Measurements from ENCODE around the gene DYRK2.

Gene DYRK2

DNA sequence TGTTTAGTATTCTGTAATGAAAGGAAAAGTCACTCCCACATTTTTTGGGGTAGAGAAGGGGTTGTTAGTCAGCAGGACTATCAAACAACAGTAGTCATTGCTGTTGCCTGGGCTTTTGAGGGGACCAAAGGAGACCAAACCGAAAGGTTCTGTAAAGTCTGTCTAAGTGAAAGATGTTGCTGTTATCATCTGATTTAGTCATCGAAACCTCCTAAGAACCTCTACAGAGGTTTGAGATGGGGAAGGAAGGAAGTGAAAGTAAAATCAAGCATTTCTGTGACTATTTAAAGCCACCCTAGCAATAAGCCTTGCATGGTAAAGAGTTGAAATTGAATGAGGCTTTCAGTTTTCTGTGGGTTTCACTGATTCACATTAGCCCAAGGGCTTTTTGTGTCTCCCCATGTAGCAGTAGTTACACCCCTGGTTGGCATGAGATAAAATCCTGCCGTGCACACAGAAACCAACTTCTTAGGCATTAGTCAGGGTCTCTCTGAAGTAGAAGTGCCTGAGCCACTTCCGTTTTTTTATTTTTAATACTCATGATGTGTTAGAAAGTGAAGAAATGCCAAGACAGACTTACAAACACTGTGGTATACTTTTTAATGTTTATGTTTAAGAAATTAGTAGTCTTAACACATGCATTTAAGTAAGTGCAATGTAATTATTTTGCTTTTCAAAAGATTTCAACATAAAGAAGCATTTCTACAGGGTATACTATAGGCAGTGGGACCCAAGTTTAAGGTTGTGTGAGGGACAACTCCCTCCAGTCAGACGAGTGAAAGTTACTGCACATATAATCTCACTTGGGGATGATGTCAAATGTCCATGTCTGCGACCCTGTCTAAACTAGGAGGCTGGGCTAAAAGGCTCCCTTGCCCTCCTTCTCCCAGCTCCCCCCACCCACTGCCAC lies 50.4 kb downstream of the DYRK2 start:
- FAIRE-seq: no peak
- DNase-seq (ENCODE audit: insufficient read length, low spot score): no peak

DNA sequence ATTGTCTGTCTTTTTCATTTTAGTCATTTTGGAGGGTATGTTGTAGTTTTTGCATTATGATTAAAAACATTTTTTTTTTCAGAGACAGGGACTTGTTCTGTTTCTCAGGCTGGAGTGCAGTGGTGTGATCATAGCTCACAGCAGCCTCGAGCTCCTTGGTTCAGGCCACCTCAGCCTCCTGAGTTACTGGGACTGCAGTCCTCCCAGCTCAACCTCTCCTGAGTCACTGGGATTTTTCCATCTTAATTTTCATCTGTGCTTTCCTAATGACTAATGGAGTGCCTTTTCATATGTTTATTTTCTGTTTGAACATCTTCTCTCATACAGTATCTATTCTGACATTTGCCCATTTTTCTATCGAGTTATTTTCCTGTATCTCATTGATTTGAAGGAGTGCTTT lies 52.6 kb downstream of the DYRK2 start:
- no peak for DNase-seq (ENCODE audit: insufficient read length, low spot score)
- no peak for FAIRE-seq

DNA sequence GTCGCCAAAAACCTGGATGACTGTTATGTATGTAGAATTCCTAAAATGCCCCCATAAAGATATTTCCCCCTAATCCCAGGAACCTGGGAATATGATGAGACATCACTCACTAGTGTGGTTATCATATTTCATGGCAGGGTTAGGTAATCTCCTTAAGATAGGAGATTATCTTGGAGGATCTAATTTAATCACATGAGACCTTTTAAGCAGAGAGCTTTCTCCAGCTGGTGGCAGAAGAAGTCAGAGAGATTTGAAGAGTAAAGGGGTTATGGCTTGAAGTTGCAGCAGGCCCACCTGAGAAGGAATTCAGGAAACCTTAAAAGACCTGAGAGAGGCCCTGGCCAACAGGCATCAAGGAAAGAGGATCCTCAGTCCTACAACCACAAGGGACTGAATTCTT lies 53.6 kb downstream of the DYRK2 start:
- no peak for DNase-seq (ENCODE audit: insufficient read length, low spot score)
- no peak for FAIRE-seq

DNA sequence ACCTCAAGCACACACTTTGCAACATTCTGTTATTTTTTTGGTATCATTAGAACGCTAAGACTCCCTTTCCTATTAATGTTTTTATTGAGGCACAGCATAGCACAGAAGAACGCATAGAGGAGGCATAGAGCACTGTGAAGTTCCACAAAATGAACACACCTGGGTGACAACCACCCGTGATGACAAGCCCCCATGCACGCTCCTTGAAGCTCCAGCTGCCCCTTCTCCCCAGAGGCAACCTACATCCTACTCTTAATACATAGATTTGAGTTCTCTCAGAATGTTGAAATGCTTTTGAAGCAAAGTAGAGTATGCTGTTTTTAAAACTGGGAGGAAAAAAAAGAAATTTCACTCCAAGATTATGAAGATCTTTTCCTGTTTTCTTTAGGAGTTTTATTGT lies 55.5 kb downstream of the DYRK2 start:
- FAIRE-seq (no peak), DNase-seq (ENCODE audit: insufficient read length, low spot score) (no peak)

DNA sequence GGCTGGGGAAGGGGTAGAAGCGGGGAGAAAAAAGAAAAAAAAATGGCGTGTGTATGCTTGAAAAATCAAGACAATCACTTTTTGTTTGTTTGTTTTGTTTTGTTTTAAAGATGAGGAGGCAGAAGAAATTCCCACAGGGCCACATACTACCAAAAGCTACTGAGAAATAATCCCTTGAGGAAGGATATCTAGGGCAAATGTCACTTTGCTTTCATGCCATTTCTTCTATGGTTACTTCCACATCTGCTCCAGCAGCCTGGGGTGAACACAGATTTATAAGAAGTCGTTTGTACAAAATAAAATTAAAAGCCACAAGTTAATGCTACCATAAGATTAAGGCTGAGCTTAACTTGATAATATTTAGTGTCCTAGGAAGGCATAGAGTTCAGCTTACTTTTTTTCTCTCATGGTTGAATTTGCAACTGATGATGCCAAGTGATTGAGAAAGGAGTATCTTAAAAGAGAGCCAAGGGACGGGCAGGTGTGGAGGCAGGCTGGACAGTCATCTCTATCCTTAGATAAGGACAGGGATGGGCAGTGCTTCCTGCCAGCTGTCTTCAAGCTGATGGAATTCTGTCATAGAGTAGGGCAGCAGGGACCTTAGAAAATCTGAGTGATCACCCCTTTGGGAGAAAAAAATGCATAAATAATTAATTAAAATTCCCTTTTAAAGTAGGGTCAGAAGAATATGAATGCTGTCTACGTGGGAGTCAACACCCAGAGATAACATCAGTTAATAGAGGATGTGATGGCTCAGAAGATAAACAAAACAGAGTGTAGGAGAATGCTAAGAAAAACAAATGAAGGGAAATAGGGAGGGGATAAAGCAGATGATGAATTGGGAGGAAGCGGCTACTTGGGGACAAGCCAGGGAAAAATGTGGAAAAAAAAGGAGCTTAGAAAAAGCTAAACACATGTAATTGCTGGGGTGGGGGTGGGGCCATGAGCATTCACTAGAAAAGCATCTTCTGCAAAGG lies 57.1 kb downstream of the DYRK2 start:
- peak; percentile 10 for DNase-seq (ENCODE audit: insufficient read length, low spot score)

DNA sequence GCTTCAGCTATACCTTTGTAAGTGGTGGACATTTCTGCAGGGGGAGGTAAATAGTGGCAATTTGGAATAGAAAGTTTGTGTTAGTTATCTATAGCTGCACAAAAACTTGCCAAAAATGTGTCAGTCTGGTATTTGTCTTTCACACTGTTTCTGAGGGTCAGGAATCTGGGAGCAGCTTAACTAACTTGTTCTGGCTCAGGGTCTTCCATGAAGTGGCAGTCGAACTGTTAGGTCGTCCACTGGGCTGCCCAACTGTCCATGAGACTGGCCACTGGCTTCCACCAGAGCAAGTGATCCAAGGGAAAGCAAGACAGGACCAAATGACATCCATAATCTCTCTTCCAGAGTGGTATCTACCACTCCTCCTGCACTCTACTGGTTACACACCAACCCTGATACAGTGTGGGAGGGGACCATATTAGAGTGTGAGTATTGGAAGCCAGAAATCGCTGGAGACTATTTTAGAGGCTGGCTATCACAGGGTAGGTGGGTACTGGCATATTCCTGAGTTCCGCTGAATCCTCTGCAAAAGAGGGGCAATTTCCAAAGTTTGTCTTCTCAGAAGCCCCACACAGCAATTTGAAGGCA lies 60.9 kb downstream of the DYRK2 start:
- FAIRE-seq: no peak

More for the DNA sequence above, 57.1 kb downstream of the DYRK2 start:
- FAIRE-seq: no peak

DNA sequence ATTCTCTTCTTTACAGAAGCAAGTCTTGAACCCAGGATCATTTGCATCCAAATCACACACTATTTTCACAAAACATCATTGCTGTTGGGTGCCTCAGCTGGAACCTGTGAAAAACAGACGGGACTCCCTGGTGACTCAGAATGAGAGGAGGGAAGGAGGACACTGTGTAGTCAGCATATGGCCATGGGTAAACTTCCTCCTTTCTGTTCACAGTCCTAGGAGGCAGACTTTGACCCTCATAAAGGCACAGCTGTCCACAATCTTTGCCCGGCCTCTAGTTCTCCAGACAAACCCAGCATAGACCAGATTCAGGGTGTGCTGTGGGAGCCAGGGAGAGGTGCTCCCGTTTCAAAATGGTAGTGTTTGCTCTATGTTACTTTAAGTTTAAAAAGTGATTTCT lies 62.0 kb downstream of the DYRK2 start:
- no peak for DNase-seq (ENCODE audit: insufficient read length, low spot score)
- no peak for FAIRE-seq

More for the DNA sequence above, 60.9 kb downstream of the DYRK2 start:
- no peak for DNase-seq (ENCODE audit: insufficient read length, low spot score)

DNA sequence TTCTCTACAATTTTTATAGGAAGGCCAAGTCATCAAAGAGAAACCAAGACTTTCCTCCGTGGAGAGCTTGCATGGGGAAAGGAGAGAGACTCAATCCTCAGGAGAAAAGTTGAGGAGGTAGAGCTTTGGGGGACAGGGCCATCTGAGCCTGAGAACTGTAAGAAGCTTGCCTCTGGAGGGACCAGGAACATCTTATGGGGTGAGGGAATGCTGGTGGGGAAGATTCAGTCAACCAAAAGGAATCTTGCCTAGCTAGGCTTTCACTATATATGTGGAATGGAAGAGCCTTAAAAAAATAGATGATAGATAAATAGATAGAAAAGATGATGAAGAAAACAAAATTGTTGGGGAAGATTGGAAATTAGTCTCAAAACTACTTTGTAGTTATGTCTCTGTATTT lies 63.5 kb downstream of the DYRK2 start:
- DNase-seq (ENCODE audit: insufficient read length, low spot score) (no peak), FAIRE-seq (no peak)

DNA sequence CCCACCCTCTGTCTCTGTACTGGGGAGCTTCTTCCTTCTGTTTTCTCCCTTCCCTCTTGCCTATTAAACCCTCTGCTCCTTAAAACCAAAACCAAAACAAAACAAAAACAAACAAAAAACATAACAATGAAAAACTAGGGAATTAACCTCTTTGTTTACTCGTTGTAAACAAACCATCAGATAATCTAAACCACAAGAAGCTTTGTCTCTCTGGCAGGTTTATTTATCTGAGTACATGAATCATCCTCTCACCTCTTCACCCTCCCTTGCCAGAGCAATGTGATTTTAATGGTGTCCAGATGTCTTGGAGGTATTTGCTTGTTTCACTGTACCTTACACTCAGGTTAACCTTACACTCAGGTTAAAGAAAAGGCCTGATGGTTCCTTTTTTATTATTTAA lies 66.1 kb downstream of the DYRK2 start:
- DNase-seq (ENCODE audit: insufficient read length, low spot score) (no peak), FAIRE-seq (no peak)

Data from HTR-8/SVneo (cell line).